NCI-H187 (cell line): Measurements from ENCODE around the gene SOHLH2.

ENCODE experiments used
- DNase-seq, 2 experiments: peaks; one replicate each; lab custom pipeline; 2025; lab: John Stamatoyannopoulos, UW

The SOHLH2 gene

DNA sequence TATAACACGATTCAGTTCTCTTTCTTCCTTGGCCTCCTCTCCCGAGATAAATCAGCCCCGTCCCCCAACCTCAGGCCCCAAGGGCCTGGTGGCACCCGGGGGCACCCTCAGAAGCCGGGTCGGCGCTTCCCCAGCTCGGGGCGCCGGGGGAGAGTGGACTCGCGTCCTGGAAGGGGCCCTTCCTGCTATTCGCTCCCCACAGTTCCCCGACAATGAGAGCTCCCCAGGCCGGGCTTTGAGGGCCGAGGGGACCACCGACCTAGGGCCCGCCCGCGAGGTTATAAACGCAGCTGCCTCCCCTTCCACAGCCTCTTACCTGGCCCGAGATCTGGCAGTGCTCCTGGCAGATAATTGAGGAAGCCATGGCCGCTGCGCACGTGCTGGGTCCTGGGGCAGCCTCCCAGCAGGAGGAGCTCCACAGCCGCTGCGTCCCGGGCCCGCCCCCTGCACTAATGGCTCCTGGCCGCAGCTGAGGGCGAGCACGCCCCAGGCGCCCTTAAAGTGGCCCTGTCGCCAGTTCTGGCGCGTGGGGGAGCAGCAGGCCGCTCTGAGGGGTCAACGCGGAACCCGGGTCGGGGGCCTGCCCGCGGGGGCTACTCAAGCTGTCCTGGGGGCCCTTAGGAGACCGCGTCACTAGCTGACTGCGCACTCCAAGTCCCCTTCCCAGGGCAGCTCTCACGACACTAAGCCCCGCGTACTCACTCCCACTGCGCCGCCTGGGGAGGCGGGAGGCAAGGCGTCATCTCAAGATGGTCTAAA is at the start of gene SOHLH2:
Gene SOHLH2, minus strand, starts transcription at position 394 of the 759 bp plus-strand sequence. Its CDS starts 30 bp downstream, at position 364.
- no peak for DNase-seq

- no peak for DNase-seq
These were observed 47.6 kb upstream of the SOHLH2 start for GRCh38 chr13:36261976-36262375.

DNA sequence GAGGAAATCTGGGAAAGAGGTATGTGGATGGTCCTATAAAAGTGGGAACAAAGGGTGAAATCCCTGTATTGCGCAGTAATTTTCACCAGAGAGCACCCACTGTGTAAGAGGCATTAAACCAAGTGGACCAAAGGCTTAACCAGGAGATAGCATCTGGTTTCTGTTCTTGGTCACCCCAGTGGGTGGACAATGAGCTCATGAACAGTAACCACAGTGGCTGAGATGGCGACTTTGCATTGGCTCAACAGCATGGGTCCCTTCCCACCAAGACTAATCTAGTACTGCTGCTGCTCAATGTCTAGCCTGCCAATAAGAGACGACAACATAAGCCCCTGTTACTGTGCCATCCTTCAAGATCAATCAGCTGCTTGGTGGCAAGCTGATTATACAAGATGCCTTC is 46.7 kb upstream of the SOHLH2 start:
- DNase-seq, result no peak

GRCh38 chr13:36259361-36260137 is 45.2 kb upstream of the SOHLH2 start:
- DNase-seq, result no peak

- no peak for DNase-seq
These were observed 44.5 kb upstream of the SOHLH2 start for GRCh38 chr13:36258831-36259230.

- DNase-seq, result no peak
These were observed 37.2 kb upstream of the SOHLH2 start for GRCh38 chr13:36251526-36251925.

DNA sequence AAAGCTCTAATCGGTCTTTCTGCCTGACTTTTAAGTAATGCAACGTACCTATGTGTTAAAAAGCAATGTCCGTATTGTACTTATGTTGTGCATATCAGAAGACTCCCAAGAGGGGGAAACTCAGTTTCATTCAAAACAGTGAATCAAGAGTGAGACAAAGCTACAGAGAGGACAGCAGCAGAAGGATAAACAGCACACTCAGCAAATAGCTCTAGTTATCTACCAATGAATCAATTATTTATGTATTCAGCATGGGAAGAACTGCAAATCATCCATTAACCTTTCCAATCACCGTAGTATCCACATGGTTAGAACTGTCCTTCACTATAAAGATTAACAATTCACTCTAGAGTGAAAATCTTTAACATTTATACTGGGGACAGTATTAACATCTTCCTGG is 36.7 kb upstream of the SOHLH2 start:
- DNase-seq, result no peak

DNA sequence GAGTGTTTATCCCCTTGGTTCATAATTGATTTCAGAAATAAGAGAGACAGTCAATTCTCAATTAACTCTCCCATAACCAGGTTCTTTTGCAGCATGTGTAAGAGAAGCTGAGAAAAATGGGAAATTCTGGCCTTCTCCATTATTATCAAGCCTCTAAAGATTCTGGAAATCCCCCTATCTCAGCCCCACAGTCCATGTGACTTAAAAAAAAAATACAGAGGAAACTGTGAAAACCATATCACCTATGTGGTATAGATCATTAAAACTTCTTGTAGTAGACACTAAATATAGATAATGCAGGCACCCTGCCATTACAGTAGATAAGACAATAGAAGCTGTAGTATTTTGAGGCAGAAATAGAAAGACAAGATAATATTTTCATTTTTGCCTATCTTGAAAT is 34.3 kb upstream of the SOHLH2 start:
- DNase-seq, result no peak

DNA sequence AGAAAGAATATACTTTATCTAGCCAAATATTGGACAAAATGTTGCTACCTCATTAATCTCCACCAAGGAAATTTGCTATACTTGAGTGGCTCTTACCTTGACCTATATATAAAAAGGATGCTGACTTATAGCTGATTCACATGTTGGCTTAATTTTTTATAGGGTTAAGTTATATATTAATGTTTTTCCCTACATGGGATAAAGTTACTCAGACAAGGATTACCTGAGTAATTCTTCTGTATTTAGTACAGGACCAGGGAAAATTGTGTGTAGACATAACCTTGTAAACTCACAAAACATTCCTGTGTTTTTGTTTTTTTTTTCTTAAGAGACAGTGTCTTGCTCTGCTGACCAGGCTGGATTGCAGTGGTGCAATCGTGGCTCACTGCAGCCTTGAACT is 30.6 kb upstream of the SOHLH2 start:
- DNase-seq, result no peak

DNA sequence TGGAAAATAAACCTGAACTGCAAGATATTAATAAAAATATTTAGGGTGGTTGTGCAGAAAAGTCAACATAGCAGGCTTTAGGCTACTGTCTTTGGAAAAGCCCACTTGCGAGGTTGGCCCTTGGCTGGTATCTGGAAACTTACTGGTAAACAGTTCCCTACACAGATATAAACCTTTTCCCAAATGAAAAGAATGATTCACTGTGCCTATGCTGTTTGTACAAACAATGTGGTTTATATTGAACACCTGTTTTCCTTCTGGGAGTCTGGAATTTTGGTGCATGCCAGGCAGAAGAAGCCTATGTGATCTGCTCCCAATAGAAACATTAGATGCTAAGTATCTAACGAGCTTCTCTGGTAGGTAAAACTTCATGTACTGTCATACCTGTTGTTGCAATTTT is 29.7 kb upstream of the SOHLH2 start:
- no peak for DNase-seq

DNA sequence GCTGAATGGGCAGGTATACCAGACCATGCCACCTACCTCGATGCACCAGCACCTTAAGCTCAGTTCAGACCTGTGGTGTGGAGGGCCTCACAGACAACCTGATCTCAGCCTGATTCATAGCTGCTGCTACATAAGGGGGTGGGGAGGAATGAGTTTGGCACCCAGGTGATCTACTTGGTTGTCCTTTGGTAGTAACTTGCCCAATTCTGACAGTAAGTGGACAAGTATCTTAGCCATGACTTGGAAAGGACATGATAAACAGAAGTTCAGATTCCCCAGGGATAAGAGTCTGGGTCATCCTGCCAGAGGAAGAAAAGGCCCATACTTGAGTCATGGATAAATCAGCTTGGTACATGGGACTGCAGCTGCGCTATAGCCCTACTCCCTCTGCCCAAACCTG is 28.4 kb upstream of the SOHLH2 start:
- no peak for DNase-seq

DNA sequence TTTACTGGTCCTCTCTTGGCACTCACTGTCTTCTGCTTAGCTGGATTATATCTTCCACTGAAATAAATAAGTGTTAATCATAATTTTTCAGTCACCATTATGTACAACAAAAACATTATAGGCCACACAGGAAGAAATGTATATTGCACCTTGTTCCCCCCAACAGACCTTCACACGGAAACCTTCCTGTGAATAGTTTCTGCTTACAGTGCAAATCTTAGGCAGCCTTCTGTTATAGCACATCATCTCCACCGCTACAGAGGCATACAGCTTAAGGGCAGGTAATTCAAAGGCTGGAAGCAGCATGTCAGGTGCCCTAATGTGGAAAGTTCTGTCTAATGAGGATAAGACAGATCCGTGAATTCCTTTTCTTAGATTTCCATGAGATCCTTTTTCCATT is 16.9 kb upstream of the SOHLH2 start:
- DNase-seq, result no peak

DNA sequence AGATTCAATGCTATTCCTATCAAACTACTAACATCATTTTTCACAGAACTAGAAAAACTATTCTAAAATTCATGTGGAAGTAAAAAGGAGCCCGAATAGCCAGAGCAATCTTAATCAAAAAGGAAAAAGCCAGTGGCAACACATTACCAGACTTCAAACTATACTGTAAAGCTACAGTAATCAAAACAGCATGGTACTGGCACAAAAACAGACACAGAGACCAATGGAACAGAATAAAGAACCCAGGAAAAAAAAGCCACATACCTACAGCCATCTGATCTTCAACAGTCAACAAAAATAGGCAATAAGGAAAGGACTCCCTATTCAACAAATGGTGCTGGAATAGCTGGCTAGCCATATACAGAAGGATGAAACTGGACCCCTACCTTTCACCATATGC is 10.4 kb upstream of the SOHLH2 start:
- DNase-seq, result no peak

GRCh38 chr13:36219883-36220282 is 5.5 kb upstream of the SOHLH2 start:
- DNase-seq, result no peak

- no peak for DNase-seq
These were observed 3.1 kb upstream of the SOHLH2 start for GRCh38 chr13:36217456-36217855.

GRCh38 chr13:36212789-36213188 is 1.6 kb downstream of the SOHLH2 start:
- DNase-seq, result no peak

GRCh38 chr13:36211567-36211966 is 2.8 kb downstream of the SOHLH2 start:
- DNase-seq, result no peak

GRCh38 chr13:36210738-36211137 is 3.6 kb downstream of the SOHLH2 start:
- DNase-seq, result no peak

DNA sequence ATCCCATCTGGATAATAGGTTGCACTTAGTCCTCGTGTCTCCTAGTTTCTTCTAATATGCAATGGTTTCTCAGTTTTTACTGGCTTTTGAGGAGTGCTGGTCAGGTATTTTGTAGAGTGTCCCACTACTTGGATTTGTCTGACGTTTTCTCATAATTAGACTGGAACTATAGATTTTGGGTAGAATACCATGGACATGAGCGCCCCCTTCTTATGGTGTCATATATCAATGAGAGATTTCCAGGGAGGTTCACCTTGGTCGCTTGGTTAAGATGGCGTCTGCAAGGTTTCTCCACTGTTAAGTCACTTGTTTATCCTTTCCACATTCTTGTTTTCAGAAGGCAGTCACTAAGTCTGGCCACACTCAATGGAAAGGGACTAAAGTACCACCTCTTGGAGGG is 6.7 kb downstream of the SOHLH2 start:
- DNase-seq, result no peak

DNA sequence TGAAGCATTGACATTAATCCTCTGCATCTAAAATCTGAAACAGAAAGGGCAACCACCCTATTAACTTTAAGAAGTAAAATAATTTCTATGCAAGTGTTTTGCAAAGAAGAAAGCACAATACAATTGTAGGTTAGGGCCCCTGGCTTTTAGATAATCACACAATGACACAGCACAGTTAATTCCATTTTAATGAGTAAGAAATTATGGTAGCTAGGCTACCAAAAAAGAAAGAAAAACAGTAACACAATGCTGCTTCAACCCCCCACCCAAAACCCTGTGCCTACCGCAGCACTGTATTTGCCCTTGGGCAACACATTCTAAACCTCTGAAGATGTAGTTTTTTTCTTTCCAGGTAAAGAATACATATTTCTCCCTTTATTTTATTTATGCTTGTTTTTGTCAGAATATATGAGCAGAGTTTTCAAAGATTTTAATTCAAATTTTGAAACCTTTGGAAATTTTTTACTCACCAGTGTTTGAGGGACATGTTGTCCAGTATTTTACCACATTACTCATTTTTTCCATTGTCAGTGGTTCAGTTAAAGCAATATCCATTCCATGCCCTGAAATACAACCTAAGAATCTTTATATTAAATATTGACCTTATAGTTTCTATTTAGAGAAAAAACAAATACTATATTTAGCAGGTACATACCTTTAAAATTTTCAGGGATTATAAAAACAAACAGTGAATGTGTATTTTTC is 21.1 kb downstream of the SOHLH2 start:
- no peak for DNase-seq

- no peak for DNase-seq
These were observed 22.2 kb downstream of the SOHLH2 start for GRCh38 chr13:36192166-36192565.

DNA sequence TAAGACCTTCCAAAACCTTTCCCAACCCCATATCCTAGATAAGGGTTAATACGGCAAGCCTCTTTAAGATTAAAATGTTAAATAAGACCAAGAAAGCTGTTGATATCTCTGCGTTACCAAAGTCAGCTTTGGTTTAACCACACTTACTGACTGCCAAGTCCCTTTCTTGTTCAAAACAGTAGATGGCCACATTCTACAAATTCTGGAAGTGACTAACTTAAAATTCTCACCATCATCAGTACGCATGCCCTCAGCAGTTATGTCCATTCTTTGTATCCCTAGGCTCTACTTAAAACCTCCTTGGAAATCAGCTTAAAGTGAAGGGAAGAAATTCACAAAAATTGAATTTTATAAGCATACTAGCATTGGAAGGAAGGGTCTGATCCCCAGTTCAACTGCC is 23.6 kb downstream of the SOHLH2 start:
- DNase-seq, result no peak

GRCh38 chr13:36188441-36188840 is 25.9 kb downstream of the SOHLH2 start:
- no peak for DNase-seq
